DMS153 (cell line): ENCODE data around the gene ADM2.
"Not testable (repeated sequence)": the region's sequence is repeated elsewhere in the genome, so short reads cannot be mapped to it uniquely, and the experiment has no call there.

Experiments used
- DNase-seq: peaks from one replicate; lab custom pipeline; 2025; lab: John Stamatoyannopoulos, UW

ADM2 gene

DNA sequence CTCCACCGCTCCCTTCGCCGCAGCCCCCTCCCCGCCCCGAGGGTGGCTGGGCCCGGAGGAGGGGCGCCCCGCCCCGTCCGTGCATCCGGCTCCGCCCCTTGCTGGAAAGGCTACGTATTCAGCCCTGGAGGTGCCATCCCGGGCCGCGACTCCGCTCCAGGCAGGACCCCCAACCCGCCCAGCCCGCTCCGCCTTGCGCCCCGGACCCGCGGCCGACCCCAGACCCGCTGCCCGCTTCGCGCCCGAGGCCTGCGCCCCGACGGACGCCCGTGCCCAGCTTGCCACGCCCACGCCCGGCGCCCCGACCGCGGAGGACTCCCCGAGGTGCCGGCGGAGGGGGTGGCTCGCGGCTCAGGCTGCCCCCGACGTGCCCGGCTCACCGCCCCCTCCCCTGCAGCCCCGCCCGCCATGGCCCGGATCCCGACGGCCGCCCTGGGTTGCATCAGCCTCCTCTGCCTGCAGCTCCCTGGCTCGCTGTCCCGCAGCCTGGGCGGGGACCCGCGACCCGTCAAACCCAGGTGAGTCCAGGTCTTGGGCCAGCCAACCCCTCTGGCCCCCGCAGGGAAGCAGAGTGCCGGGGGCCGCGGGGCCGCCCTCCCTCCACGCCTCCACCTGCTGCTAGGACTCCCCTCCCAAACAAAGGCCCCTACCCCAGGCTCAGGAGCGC lies at the start of gene ADM2:
ADM2 (plus strand) TSS at position 104 of the 667 bp plus-strand sequence; CDS start at position 409, 305 bp downstream.
- DNase-seq, result no peak

GRCh38 chr22:50432131-50432876 lies 49.0 kb upstream of the ADM2 start:
- no peak for DNase-seq

GRCh38 chr22:50432877-50433510 lies 48.3 kb upstream of the ADM2 start:
- not testable (repeated sequence) for DNase-seq

GRCh38 chr22:50434849-50435248 lies 46.5 kb upstream of the ADM2 start:
- DNase-seq, result no peak

GRCh38 chr22:50435291-50436014 lies 45.9 kb upstream of the ADM2 start:
- no peak for DNase-seq

GRCh38 chr22:50436015-50436830 lies 45.1 kb upstream of the ADM2 start:
- no peak for DNase-seq

DNA sequence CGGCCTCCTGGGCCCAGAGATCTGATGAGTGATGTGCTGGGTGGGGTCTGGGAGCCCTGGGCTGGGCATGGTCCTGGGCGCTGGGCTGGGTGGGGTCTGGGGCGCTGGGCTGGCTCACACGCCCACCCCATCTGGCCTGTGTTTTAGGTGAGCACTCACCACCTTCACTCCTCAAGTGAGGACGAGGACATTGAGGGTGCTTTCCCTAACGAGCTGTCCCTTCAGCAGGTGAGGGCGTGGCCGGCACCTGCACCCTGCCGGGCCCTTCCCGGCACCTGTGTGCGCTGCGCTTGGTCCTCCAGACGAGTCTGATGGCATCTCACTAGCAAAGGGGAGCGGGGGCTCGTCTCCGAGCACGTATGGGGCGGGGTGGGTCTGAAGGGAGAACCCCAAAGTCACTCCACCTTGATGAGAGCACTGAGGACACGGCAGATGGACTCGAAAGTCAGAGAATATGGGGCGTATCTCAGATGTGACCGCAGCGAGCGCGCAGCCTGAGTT lies 44.5 kb upstream of the ADM2 start:
- DNase-seq, result no peak

GRCh38 chr22:50437511-50438304 lies 43.6 kb upstream of the ADM2 start:
- no peak for DNase-seq

DNA sequence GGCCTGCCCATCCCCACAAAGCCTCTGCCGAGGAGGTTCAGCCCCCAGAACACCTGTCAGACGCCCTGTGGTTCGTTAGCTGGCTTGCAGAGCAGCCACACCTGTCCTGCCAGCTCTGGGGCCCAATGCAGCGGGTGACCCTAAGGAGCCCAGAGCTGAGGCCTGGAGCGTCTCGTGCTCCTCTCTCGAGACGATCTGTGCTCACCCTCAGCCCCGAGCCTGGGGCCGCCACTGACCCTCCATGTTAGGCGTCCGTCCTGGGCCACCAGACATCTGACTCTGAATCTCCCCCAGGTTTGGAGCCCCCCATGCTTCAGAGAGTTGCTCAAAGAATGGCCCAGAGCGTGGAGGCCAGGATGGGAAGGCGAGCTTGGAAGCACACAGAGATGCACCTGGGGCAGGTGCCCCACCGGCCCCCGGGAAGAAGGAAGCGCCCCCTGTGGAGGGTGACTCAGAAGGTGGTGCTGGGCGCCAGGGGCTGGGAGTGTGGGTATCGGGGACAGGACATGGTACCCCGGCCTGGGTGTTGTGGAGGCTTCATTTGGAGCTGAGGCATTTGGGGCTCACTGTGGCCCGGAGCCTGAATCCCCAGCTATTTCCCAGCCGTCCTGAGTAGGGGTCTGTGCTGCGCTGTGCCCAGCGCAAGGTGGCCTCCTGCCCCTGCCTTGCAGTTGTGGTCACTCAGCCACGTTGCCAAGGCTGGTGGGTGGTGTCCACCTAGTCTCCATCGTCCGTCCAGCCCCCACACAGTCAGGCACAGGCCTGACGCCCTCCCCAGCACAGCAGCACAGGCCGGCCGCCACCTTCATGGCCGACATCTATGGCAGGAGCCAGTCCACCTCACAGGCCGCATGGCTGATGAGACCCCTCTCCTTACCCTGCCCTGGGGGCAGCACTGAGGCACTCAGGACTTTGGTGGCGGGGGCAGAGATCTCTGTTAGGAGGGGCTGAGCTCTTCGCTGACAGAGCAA lies 42.8 kb upstream of the ADM2 start:
- no peak for DNase-seq

DNA sequence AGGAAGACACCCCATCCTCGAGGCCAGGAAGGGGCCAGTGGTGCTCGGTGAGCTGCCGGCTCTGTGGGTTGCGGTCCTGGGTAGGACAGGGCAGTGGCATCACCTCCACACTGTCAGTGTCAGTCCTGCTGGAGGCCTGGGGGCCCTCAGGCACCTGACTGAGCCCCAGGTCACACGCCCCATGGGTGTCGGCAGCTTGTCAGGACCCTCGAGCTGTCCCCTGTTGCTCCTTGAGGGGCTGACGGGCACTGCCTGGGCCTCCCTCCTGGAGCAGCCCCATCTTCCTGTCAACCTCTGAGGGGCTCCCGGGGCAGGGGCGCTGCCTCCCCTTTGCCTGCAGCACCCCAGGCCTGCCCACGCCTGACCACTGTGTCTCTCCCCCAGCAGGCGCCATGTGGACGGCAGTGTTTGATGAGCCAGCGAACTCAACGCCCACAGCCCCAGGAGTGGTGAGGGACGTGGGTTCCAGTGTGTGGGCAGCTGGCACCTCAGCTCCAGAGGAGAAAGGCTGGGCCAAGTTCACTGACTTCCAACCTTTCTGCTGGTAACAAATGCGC lies 42.0 kb upstream of the ADM2 start:
- no peak for DNase-seq

DNA sequence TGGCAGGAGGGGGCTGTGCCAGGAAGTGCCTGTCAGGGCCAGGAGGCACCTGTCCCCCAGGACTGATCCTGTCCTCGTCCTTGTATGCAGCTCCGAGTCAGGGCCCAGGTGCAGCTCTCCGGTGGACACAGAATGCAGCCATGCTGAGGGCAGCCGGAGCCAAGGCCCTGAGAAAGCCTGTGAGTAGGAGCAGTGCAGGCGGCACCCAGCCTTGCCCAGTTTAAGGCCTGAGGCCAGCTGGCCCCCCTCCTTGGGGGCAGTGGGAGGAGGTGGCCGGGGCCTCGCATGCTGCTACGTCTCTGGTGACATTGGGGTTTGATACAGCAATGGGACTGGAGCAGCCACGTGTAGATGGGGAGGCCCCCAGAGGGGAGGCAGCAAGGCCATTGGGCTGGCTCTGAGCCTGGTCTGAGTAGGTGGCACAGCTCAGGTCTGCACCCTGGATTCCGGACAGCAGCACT lies 41.4 kb upstream of the ADM2 start:
- no peak for DNase-seq

- DNase-seq, result no peak
Observed at GRCh38 chr22:50440544-50441249, 40.6 kb upstream of the ADM2 start.

- DNase-seq, result no peak
Observed at GRCh38 chr22:50441428-50441993, 39.8 kb upstream of the ADM2 start.

DNA sequence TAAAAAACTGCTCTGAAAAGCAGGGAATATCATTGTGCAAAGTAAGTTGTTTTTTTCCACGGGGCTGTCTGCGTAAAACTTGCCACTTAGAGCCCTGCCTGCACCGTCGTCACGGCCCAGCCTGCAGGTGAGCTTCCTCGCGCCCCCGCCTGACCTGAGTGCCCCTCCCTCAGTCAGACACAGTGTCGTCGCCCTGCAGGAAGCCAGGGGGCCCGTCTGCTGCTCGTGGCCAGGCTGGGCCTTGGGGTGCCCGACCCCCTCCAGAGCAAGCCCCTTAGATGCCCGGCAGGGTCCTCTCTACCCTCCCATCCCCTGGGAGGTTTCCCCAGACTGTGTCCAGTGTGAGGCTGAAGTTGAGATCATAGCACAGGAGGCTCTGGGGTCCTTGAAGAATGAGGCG lies 38.1 kb upstream of the ADM2 start:
- no peak for DNase-seq

- DNase-seq, result no peak
Observed at GRCh38 chr22:50443801-50444625, 37.3 kb upstream of the ADM2 start.

GRCh38 chr22:50444663-50445062 lies 36.7 kb upstream of the ADM2 start:
- DNase-seq, result no peak
